ENCODE data around the gene CISTR. TPM values are rescaled to one million over a fixed set of nuclear protein-coding genes. Genes with fewer than 3 reads are reported as not detected.

CISTR gene
- total and polyA plus RNA-seq, 11 donors = 0.24 to 4.4 (median 2.2) TPM; not detected in 1

DNA sequence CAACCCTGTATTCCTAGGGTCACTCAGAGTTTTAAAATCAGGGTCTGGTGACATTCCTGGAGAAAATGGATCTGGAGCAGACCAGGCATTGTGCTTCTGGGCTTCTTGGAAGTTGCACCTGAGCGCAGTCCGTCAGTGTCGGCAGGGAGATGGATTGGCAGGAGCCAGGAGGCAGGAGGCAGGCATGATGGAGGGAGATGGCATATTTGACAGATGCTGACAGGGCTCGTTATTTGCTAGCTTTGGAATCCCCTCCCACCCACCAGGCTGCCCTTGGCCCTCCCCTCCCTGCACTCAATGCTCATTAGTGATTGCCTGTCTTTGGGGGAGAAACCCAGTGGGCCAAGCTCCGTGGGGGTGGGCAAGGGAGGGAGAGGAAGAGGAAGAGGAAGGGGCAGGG, 4.7 kb downstream of the CISTR start:
- Histone ChIP-seq H3K4me1 (peaks cover 0 to 27% (median 17%) of the 10 kb centered on the region in 12 donors), H3K9me3 (no peaks in the 10 kb centered on the region), H3K36me3 (no peaks in the 10 kb centered on the region), H3K27me3 (peaks cover 0 to 75% (median 14%) of the 10 kb centered on the region in 9 donors), H3K27ac (no peak overlapping the region), H3K4me3 (peak overlapping the region in 2 of 12 donors; percentile 7 to 18)
- WGBS, 4 donors = 30 to 57% (median 49%) methylated on average over 5 of the region's 5 CpGs
- no peak for DNase-seq
- TF ChIP-seq, protein P1, sequence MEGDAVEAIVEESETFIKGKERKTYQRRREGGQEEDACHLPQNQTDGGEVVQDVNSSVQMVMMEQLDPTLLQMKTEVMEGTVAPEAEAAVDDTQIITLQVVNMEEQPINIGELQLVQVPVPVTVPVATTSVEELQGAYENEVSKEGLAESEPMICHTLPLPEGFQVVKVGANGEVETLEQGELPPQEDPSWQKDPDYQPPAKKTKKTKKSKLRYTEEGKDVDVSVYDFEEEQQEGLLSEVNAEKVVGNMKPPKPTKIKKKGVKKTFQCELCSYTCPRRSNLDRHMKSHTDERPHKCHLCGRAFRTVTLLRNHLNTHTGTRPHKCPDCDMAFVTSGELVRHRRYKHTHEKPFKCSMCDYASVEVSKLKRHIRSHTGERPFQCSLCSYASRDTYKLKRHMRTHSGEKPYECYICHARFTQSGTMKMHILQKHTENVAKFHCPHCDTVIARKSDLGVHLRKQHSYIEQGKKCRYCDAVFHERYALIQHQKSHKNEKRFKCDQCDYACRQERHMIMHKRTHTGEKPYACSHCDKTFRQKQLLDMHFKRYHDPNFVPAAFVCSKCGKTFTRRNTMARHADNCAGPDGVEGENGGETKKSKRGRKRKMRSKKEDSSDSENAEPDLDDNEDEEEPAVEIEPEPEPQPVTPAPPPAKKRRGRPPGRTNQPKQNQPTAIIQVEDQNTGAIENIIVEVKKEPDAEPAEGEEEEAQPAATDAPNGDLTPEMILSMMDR (IDR thresholded peaks at IDR 0.05) = no peak
- TF ChIP-seq POLR2A (IDR thresholded peaks at IDR 0.05) = no peak
- ATAC-seq = peak in 1 of 4 donors; percentile 6
- intact Hi-C loops (cut with DNase I) = loop anchor here in 5 of 10 donors (2.0 to 10.0 kb wide), 4 partner anchors 200 to 212 kb away; no protein-coding TSS in a partner anchor

DNA sequence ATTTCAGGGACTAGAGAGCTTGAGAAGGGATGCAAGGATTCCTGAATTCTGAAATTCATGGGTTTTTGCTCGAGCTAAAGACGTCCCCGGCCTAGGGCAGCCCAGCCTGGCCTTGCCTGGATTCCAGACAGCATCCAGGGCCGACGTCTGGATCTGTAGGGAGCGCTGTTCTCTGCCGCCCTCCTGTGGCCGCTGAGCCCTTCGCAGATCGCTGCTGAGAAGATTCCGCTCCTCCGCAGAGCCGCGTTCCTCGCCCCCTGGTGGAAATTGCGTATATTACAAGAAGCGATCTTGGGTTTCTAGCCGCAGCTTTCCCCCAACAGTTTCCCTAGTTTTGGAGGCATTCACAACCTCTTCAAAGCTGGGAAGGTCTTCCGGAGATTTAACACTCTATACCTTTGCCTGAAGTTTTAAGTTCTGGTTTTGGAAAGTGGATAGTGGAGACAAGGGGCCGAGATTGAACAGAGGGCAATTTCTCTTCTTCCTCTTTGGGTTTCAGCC, 5.1 kb downstream of the CISTR start:
- Histone ChIP-seq H3K36me3 (no peaks in the 10 kb centered on the region), H3K4me1 (peaks cover 0 to 24% (median 14%) of the 10 kb centered on the region in 12 donors), H3K27ac (no peak overlapping the region), H3K4me3 (peak overlapping the region in 2 of 12 donors; percentile 7 to 18), H3K9me3 (no peaks in the 10 kb centered on the region), H3K27me3 (peaks cover 0 to 71% (median 17%) of the 10 kb centered on the region in 9 donors)
- TF ChIP-seq, protein P1 (IDR thresholded peaks at IDR 0.05) = peak; percentile 99 to 100 (median 100)
- TF ChIP-seq POLR2A (IDR thresholded peaks at IDR 0.05) = no peak
- intact Hi-C loops (cut with DNase I) = loop anchor here in 7 of 10 donors (1.0 to 10.0 kb wide), 6 partner anchors 44 to 212 kb away; no protein-coding TSS in a partner anchor
- WGBS, 4 donors = 1 to 2% (median 1%) methylated on average over 13 to 20 of the region's 20 CpGs
- DNase-seq = peak; percentile 91 to 95 (median 93)
- peak; percentile 84 to 92 (median 88) for ATAC-seq

DNA sequence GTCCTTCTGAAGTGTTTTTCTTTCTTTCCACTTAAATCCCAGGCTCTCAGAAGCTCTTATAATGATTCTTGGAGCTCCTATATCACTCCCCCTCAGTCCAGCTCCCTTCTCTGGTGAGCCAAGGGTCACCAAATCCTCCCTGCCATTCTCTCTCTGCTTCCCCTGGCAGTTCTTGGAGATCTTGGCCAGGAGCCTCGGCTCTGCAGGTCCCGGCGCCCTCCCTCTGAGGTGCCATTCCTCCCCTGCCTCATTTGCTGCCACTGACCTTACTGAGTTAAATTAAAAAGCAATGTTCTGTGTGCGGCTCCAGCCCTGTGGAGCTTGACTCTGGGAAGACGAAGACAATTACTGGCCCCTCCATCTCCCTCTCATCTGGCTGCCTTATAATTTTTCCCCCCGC, 7.0 kb downstream of the CISTR start:
- DNase-seq = no peak
- intact Hi-C loops (cut with DNase I) = loop anchor here in 7 of 10 donors (2.0 to 10.0 kb wide), 5 partner anchors 44 to 210 kb away; no protein-coding TSS in a partner anchor
- peaks cover 0 to 70% (median 27%) of the 10 kb centered on the region in 9 donors for H3K27me3 ChIP-seq
- TF ChIP-seq, protein P1 (IDR thresholded peaks at IDR 0.05) = no peak
- TF ChIP-seq POLR2A (IDR thresholded peaks at IDR 0.05) = no peak
- no peaks in the 10 kb centered on the region for H3K36me3 ChIP-seq
- peaks cover 0 to 16% (median 6%) of the 10 kb centered on the region in 12 donors for H3K4me1 ChIP-seq
- ATAC-seq = no peak
- no peaks in the 10 kb centered on the region for H3K9me3 ChIP-seq
- H3K27ac ChIP-seq = no peak overlapping the region
- H3K4me3 ChIP-seq = no peak overlapping the region
- 59 to 70% (median 69%) methylated on average over 6 of the region's 6 CpGs for WGBS, 4 donors

DNA sequence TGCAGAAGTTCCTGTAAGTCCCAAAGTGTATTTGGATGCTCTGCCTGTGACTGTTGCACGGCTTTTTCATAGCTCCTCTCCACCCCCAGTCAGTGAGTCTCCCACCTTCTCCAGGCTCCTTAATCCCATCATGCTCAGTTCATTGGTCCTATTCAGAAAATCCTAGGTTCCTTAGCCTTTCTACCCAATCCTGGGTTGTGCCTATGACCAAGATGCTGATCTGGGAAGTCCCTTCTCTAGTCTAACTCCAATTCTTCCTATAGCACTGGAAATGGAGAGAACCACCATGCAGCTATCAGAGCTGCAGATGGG, 7.7 kb downstream of the CISTR start:
- H3K9me3 ChIP-seq = no peaks in the 10 kb centered on the region
- no peak overlapping the region for H3K27ac ChIP-seq
- H3K4me3 ChIP-seq = no peak overlapping the region
- intact Hi-C loops (cut with DNase I) = loop anchor here in 6 of 10 donors (2.0 to 10.0 kb wide), 4 partner anchors 43 to 209 kb away; no protein-coding TSS in a partner anchor
- H3K36me3 ChIP-seq = no peaks in the 10 kb centered on the region
- TF ChIP-seq, protein P1 (IDR thresholded peaks at IDR 0.05) = no peak
- no peak for TF ChIP-seq POLR2A (IDR thresholded peaks at IDR 0.05)
- ATAC-seq (no peak), DNase-seq (no peak)
- peaks cover 0 to 71% (median 29%) of the 10 kb centered on the region in 9 donors for H3K27me3 ChIP-seq
- 85 to 100% (median 87%) methylated on average over 1 of the region's 1 CpG for WGBS, 4 donors
- H3K4me1 ChIP-seq = peaks cover 0 to 22% (median 11%) of the 10 kb centered on the region in 12 donors

Measured in heart left ventricle (tissue), 16 donors.